Activated B cell treated with CpG ODN at 0.5 μM for 24 hours (primary cell): ENCODE results near the gene SLC51B. TPM values are rescaled to one million over a fixed set of nuclear protein-coding genes. Genes with fewer than 3 reads are reported as not detected.

Source experiments
- ATAC-seq: fragments of 200-7000 bp; cut with Tn5 transposase; one replicate; pipeline ENCODE4 v1.10.0; 2021; ENCODE audit warnings: low read depth, mild to moderate bottlenecking, moderate library complexity
- CTCF ChIA-PET: fragments of 350-600 bp; sonication (Branson Sonifier 250); formaldehyde crosslinking; loops from one replicate; lab custom pipeline; 2021; ENCODE audit warnings: antibody characterized with exemption; lab: Charles Lee
- POLR2A ChIA-PET: fragments of 350-600 bp; sonication (Branson Sonifier 250); formaldehyde crosslinking; loops from one replicate; lab custom pipeline; 2021; ENCODE audit warnings: antibody characterized with exemption; lab: Charles Lee
- DNase-seq: peaks from one replicate; pipeline ENCODE4 v3.0.0; 2022
- H3K27ac Mint-ChIP-seq: one replicate; pipeline ENCODE4 v1.8.0; 2020; ENCODE audit warnings: mixed read lengths
- H3K27me3 Mint-ChIP-seq: one replicate; pipeline ENCODE4 v1.8.0; 2021; ENCODE audit warnings: mixed read lengths
- H3K36me3 Mint-ChIP-seq: one replicate; pipeline ENCODE4 v1.8.0; 2021; ENCODE audit warnings: low read depth, mixed read lengths
- H3K4me1 Mint-ChIP-seq: one replicate; pipeline ENCODE4 v1.8.0; 2021; ENCODE audit warnings: mixed read lengths
- H3K4me3 Mint-ChIP-seq: one replicate; pipeline ENCODE4 v1.8.0; 2020; ENCODE audit warnings: mild to moderate bottlenecking, mixed read lengths
- H3K9me3 Mint-ChIP-seq: one replicate; pipeline ENCODE4 v1.8.0; 2020; ENCODE audit warnings: mixed read lengths
- intact Hi-C: fragments of 100-400 bp; cut with micrococcal nuclease; formaldehyde crosslinking; loops from one replicate; pipeline ENCODE4 v1.15.1; 2024
- total RNA-seq: library from RNA; stranded (reverse); gene quantifications from 2 replicates; pipeline ENCODE4 v1.2.3, GENCODE V29; 2022
- TF ChIP-seq, protein P1 (sequence below): fragments of 200-600 bp; IDR thresholded peaks from one replicate; pipeline ENCODE4 v1.8.0; 2022; ENCODE audit warnings: antibody characterized with exemption, mild to moderate bottlenecking

The SLC51B gene
- total RNA-seq, 1 donor from 2014 or later, result not detected

DNA sequence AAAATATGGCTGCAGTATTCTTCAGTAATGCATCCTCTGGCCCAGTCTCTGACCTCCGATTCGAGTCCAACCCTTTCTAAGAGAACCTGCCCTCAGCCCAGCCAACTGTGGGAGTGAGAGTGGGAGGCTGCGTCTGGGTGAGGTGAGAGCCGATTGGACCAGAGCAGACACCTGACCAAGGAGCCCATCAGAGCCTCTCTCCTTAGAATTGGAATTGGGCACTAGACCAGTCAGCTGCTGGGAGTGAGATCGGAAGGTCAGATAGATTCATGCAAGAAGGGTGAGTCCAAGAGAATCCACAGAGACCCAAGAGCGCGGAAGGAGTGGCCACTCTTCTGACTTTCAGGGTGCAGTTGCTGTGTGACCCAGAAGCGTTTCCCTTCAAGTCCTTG, 12.4 kb downstream of the SLC51B start:
- no peak for DNase-seq
- peaks cover 5% of the 10 kb centered on the region for H3K27me3 Mint-ChIP-seq
- CTCF ChIA-PET, result no interaction called here
- no peak overlapping the region for H3K4me3 Mint-ChIP-seq
- no peaks in the 10 kb centered on the region for H3K9me3 Mint-ChIP-seq
- intact Hi-C loops, result loop anchor here (10.0 kb wide), 1 partner anchor 127 kb away; the partner anchor contains the start of gene CLPX
- no peaks in the 10 kb centered on the region for H3K4me1 Mint-ChIP-seq
- POLR2A ChIA-PET, result no interaction called here
- TF ChIP-seq, protein P1, sequence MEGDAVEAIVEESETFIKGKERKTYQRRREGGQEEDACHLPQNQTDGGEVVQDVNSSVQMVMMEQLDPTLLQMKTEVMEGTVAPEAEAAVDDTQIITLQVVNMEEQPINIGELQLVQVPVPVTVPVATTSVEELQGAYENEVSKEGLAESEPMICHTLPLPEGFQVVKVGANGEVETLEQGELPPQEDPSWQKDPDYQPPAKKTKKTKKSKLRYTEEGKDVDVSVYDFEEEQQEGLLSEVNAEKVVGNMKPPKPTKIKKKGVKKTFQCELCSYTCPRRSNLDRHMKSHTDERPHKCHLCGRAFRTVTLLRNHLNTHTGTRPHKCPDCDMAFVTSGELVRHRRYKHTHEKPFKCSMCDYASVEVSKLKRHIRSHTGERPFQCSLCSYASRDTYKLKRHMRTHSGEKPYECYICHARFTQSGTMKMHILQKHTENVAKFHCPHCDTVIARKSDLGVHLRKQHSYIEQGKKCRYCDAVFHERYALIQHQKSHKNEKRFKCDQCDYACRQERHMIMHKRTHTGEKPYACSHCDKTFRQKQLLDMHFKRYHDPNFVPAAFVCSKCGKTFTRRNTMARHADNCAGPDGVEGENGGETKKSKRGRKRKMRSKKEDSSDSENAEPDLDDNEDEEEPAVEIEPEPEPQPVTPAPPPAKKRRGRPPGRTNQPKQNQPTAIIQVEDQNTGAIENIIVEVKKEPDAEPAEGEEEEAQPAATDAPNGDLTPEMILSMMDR, result no peak
- H3K27ac Mint-ChIP-seq, result no peak overlapping the region
- no peaks in the 10 kb centered on the region for H3K36me3 Mint-ChIP-seq
- ATAC-seq, result no peak

DNA sequence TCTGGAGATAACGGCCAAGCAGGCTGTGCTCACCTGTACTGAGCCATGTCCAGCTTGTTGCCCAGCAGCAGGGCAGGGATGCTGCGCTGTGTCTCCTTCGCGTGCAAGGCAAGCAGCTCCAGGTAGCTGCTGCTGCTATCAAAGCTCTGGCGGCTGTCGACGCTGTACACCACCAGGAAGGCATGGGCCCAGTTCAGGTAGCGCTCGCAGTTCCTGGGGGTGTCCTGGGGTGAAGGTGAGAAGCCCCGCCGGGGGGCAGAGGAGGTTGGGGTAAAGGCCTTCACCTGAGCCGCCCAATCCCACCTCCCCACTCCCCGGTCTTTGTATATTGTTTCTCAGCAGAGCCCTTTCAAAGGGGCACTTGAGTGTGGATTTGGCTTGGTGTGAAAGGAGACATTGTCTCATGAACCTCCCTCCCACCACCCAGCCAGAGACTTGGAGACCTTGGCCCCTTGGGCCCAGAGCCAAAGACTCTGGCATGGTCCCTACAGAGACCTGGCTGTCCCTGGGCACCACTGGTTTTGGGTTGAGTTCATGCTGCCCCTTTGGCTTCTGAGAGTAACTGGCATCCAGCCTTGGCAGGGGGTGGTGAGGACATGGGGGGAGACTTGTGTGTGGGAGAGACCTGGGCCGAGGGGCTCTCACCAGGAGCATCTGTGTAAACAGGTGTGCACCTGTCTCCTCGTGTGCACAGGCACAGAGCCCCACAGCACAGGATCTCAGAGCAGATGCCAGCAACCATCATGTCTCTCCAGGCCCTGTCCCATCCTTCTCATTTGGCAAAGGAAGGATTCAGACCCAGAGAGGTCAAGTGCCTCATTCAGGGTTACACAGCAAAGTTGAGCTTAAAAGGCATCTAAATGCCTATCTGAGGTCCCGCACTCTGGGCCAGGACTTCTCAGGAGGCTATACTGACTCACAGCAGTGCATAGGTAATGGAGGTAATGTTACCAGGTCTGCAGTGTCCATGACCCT, 13.5 kb downstream of the SLC51B start:
- no peaks in the 10 kb centered on the region for H3K4me1 Mint-ChIP-seq
- ChIA-PET POLR2A (no interaction called here), CTCF (no interaction called here)
- no peak for ATAC-seq
- H3K27me3 Mint-ChIP-seq, result peaks cover 5% of the 10 kb centered on the region
- TF ChIP-seq, protein P1, result no peak
- H3K27ac Mint-ChIP-seq, result no peak overlapping the region
- no peak for DNase-seq
- intact Hi-C loops, result loop anchor here (10.0 kb wide), 1 partner anchor 126 kb away; the partner anchor contains the start of gene CLPX
- no peak overlapping the region for H3K4me3 Mint-ChIP-seq
- no peaks in the 10 kb centered on the region for H3K36me3 Mint-ChIP-seq
- H3K9me3 Mint-ChIP-seq, result no peaks in the 10 kb centered on the region

DNA sequence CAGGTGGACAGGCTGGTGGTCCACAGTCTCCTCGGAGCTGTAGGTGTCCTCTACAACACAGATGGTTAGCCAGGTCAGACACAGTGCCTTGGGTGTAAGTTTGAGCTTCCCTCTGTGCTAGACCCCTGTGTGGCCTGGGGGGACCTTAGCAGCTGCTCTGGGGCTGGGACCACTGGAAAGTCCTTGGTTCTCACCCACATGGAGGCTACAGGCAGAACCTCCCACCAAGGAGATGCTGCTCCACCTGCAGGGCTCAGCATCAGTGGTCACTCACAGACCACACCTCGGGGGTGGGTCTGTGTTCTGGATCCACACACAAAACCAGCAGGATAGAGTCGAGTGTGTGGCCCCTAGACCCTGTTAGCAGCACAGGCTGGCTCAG, 14.2 kb downstream of the SLC51B start:
- Mint-ChIP-seq H3K27me3 (peaks cover 8% of the 10 kb centered on the region), H3K4me3 (no peak overlapping the region), H3K36me3 (no peaks in the 10 kb centered on the region), H3K4me1 (no peaks in the 10 kb centered on the region), H3K27ac (no peak overlapping the region), H3K9me3 (no peaks in the 10 kb centered on the region)
- TF ChIP-seq, protein P1, result no peak
- no peak for DNase-seq
- intact Hi-C loops, result loop anchor here (10.0 kb wide), 1 partner anchor 125 kb away; the partner anchor contains the start of gene CLPX
- ChIA-PET POLR2A (no interaction called here), CTCF (no interaction called here)
- ATAC-seq, result no peak

DNA sequence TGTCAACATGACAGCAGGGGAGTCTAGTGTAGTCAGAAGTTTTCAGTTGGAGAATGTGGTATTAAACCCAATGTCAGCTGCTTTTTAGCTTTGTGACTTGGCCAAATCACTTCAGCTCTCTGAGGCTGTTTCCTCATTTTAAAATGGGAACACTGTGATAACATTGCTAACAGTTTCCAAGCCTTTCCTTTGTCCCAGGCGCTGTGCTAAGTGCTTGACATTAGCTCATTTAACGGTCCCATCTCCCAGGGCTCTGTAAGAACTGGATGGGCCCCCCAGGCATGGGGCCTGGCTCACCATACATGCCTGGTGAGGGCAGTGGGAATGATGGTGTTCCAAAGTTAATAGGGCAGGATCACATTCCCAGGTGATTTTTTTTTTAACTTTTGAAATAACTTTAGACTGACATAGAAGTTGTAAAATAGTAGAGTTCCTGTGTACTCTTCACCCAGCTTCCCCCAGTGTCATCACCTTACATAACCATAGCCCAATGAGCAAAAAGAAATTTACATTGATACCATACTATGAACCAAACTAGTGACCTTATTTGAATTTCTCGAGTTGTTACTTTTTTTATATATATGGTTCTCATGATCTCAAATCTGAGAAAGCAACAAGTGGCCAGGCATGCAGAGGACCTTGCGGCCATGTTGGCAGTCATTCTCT, 14.9 kb downstream of the SLC51B start:
- POLR2A ChIA-PET, result no interaction called here
- Mint-ChIP-seq H3K4me3 (no peak overlapping the region), H3K27ac (no peak overlapping the region), H3K9me3 (no peaks in the 10 kb centered on the region), H3K27me3 (peaks cover 10% of the 10 kb centered on the region), H3K36me3 (no peaks in the 10 kb centered on the region), H3K4me1 (no peaks in the 10 kb centered on the region)
- TF ChIP-seq, protein P1, result no peak
- CTCF ChIA-PET, result no interaction called here
- DNase-seq, result no peak
- ATAC-seq, result no peak
- intact Hi-C loops, result loop anchor here (10.0 kb wide), 1 partner anchor 125 kb away; the partner anchor contains the start of gene CLPX
